RPMI8226 (cell line): ENCODE data around the gene GOLGA8B.
"Not testable (repeated sequence)": the region's sequence is repeated elsewhere in the genome, so short reads cannot be mapped to it uniquely, and the experiment has no call there.

Experiments used
- DNase-seq: peaks from one replicate; pipeline ENCODE4 v3.0.0-alpha.2; 2015

The GOLGA8B gene, protein sequence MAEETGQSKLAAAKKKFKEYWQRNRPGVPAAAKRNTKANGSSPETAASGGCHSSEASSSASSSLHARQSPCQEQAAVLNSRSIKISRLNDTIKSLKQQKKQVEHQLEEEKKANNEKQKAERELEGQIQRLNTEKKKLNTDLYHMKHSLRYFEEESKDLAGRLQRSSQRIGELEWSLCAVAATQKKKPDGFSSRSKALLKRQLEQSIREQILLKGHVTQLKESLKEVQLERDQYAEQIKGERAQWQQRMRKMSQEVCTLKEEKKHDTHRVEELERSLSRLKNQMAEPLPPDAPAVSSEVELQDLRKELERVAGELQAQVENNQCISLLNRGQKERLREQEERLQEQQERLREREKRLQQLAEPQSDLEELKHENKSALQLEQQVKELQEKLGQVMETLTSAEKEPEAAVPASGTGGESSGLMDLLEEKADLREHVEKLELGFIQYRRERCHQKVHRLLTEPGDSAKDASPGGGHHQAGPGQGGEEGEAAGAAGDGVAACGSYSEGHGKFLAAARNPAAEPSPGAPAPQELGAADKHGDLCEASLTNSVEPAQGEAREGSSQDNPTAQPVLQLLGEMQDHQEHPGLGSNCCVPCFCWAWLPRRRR

DNA sequence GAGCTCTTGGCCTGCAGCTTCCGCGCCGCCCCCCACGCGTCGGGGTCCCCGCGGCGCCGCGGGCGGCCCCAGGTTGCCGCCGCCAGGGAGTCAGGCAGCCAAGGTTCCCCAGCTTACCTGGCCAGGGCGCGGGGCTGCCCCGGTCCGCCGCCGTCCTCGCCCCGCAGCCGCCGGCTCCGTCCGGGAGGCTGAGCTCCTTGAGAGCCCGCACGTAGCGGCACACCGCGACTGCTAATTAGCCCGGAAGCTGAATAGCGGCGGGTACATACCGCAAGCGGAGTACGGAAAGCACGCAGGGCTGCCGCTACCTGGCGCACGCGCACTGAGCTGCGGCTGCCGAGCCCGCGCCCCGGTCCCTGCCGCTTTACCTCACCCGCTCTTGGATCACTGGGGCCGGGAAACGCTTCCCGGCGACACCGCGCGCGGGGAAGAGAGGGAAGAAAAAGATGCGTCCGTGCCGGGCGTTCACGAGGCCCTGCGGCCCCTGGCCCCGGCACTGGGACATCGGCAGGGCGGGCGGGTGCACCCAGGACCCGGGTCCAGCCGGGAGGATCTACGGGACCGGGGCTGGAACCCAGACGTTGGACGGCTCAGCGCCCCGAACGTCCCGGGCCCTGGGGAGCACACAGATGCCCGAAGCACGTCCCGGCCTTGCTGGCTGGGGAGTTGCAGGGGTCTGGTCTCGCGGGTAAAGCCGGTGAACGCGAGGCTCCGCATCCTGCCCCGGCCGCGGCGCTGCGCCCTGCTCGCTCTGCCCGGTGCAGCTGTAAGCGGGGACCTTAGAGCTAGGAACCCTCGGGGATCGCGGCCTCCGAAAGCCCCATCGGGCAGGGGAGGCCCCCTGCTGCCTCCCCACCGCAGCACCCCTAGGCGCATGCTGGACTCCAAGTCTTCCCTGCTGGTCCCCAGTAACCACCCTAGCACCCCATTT lies at the start of gene GOLGA8B:
GOLGA8B (minus strand) TSS at position 253 of the 931 bp plus-strand sequence. CDS start 47,739 bp downstream, outside the sequence.
- peak; percentile 79 for DNase-seq

- not testable (repeated sequence) for DNase-seq
Measured at GRCh38 chr15:34633165-34633564, 49.7 kb upstream of the GOLGA8B start.

DNA sequence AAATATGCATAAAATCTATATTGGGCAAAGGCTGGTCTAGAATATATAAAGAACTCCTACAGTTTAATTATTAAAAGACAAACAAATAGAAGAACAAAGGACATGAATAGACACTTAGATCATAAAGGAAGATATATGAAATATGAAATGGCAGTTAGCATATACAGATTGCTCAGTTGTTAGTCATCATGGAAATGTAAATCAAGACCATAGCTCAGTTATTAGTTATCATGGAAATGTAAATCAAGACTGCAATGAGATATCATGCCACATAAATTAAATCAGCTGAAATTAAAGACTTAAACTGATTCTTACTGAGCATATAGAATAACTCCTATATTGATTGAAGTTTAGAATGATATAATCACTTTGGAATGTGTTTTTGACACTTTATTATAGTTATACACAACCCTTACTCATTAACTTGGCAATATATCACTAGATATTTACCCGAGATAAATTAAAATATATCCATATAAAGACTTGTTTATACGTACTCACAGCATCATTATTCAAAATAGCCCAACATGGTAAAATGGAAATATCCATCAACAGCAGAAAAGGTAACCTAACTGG lies 45.2 kb upstream of the GOLGA8B start:
- DNase-seq: no peak

GRCh38 chr15:34625007-34625406 lies 41.6 kb upstream of the GOLGA8B start:
- no peak for DNase-seq

DNA sequence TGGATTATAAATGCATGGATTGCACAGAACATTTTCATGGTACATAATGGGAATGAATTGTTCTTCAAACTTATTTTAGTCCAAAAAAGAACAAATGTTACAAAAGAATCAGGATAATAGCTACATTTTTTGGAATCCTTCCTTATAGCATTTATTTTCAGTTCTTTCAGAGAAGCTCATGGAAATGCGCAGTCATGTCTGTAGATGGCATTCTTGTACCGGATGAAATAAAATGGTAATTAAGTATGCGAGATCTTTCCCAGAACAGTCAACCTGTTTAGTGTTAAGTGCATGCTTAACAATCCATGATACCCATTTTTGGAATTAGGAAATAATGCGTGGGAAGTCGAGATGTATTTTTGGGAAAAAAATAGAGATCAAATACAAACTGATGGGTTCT lies 38.2 kb upstream of the GOLGA8B start:
- no peak for DNase-seq

DNA sequence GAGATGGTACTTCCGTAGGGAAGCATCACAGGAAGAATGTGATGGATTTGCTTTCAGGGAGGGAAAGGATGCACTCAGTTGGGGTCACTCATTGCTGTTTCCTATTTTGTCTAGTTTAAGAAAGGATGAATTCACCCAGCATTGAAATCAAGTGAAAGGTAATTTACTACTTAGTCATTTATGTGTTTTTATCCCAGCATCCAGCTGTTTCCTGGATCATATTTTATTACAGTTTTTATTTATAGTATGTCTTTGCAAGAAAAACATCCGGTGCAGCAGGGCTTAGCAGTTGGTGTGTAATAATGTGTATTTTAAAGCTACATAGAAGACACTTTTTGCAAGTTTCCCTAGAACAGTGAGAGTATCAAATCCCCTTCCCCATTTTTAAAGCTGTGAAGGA lies 37.4 kb upstream of the GOLGA8B start:
- DNase-seq: no peak

GRCh38 chr15:34620142-34620541 lies 36.7 kb upstream of the GOLGA8B start:
- no peak for DNase-seq

DNA sequence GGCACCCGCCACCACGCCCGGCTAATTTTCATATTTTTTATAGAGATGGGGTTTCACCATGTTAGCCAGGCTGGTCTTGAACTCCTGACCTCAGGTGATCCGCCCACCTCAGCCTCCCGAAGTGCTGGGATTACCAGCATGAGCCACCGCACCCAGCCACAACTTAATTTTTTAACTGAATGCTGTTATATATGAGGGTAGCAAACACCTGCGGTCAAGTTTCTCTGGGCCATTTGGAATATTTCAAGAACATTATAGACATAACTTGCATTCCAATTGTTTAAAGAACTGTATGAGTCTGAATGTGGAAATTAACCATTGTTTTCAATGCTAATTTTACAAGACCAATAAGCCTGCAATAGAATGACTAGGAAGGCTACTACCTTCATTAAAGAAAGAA lies 35.7 kb upstream of the GOLGA8B start:
- no peak for DNase-seq

DNA sequence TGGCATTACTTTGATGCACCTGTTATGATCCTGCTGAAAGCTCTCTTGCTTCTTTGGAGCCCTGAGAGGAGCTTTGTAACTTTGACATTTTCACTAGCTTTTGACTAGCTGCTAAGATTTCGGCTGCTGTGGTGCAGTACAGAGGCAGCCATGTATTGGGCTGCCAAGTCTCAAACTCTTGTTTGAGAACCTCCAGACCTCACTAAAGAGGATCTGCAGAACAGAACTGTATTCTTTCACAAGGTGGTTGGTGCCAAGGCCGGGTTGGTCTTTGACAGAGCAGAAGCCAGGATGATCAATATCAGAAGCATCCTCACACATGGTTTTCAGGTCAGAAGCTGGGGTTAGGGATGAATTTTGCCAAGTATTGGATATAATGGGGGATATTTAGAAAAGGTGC lies 34.6 kb upstream of the GOLGA8B start:
- DNase-seq: no peak

GRCh38 chr15:34616613-34617012 lies 33.2 kb upstream of the GOLGA8B start:
- peak; percentile 54 for DNase-seq

- DNase-seq: no peak
Measured at GRCh38 chr15:34613997-34614396, 30.5 kb upstream of the GOLGA8B start.

GRCh38 chr15:34613301-34613700 lies 29.9 kb upstream of the GOLGA8B start:
- no peak for DNase-seq

- no peak for DNase-seq
Measured at GRCh38 chr15:34610354-34610753, 26.9 kb upstream of the GOLGA8B start.

- no peak for DNase-seq
Measured at GRCh38 chr15:34609102-34610057, 25.9 kb upstream of the GOLGA8B start.

DNA sequence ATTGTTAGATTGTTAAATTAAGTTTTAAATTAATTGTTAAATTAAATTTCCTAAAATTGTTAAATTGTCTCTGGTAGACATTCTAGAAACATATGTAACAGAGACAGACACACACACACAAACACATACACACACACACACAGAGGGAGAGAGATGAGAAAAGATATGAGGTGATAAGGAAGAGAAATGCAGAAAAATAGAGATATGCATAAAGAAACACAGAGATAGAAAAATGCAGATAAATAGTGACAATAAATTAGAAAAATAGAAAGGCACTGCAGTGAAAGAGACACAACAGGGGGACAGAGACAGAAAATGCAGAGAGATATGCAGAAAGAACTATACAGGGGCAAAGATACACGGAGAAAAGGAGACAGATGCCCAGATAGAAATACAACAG lies 25.1 kb upstream of the GOLGA8B start:
- no peak for DNase-seq

GRCh38 chr15:34607832-34608231 lies 24.4 kb upstream of the GOLGA8B start:
- DNase-seq: no peak

GRCh38 chr15:34606545-34606944 lies 23.1 kb upstream of the GOLGA8B start:
- DNase-seq: no peak

DNA sequence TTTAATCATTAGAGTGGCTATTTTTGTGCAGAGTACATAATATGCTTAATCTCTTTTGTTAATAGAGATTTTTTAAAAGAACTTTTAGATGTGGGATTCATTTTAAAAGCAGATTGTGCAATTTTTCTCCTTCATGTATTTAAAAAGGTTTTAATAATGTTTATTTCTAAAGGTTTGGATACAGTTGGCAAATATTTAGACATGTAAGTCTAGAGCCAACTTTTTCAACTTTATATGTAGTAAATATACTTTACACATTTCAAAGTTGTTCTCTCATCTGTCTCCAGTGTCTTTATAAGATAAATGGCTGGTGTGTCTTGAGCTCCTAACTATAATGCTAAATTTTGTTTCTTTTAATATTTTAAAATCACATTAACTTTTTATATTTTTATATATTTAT lies 22.7 kb upstream of the GOLGA8B start:
- no peak for DNase-seq

- DNase-seq: peak; percentile 48
Measured at GRCh38 chr15:34603095-34603494, 19.6 kb upstream of the GOLGA8B start.

GRCh38 chr15:34600923-34601322 lies 17.5 kb upstream of the GOLGA8B start:
- DNase-seq: no peak

DNA sequence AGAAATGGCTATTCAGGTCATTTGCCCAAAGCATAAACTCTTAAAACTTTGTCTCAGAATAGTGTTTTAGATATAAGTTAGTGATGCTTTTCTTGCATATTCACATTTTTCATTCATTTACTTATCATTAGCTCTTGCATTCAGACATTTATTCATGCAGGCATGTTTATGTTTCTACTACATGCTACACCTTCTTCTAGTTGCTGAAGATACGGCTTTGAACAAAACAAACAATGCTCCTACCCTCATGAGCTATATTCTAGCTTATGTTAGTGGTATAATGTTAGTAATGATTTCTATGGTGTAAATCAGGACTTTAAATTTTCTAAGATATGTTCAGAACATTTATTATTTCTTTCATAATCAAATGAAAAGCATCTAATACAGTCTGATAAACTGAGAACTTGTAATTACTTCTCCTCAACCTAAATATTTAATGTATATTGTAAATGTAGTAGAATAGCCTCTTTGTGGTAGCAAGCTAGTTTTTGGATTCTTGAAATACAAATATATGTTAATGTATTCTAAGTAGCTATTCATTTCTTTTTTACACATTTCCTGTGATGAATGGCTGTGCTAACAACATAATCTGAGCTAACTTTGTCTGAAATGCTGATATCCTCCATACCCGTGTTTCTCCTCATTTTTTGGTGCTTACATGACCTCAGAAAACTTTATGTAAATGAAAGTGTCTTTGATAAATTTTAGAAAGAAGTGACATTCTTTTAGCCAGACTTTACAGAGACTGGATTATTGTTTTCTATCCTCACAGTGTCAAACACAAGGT lies 15.5 kb upstream of the GOLGA8B start:
- no peak for DNase-seq
